OCI-LY1 (cell line): ENCODE data around the gene NRDC.

ENCODE experiments used
- H2AFZ ChIP-seq: fragments of 200-600 bp; sonication (generic), shearing (Covaris generic); 2 replicates; pipeline ENCODE4 v1.6.0; 2014; ENCODE audit warnings: antibody characterized with exemption, mild to moderate bottlenecking, low read length
- H3F3A ChIP-seq: fragments of 200-600 bp; sonication (generic), shearing (Covaris generic); 2 replicates; pipeline ENCODE4 v1.6.0; 2014; ENCODE audit warnings: mild to moderate bottlenecking, antibody characterized with exemption, low read length, moderate library complexity; ENCODE audit not compliant: insufficient read depth
- H3K27ac ChIP-seq: fragments of 200-600 bp; sonication (generic); 2 replicates; pipeline ENCODE4 v1.5.1; 2014; ENCODE audit warnings: low read length, mixed run types, mild to moderate bottlenecking, low read depth; ENCODE audit not compliant: poor library complexity, severe bottlenecking
- H3K27me3 ChIP-seq: fragments of 200-600 bp; sonication (generic); 2 replicates; pipeline ENCODE4 v1.6.0; 2014; ENCODE audit warnings: antibody characterized with exemption, mild to moderate bottlenecking, low read length, moderate library complexity; ENCODE audit not compliant: insufficient read depth
- H3K36me3 ChIP-seq: fragments of 200-600 bp; sonication (generic); 2 replicates; pipeline ENCODE4 v1.6.1; 2014; ENCODE audit warnings: mild to moderate bottlenecking, antibody characterized with exemption, low read length, moderate library complexity, mixed read lengths; ENCODE audit not compliant: insufficient read depth
- H3K4me1 ChIP-seq: fragments of 200-600 bp; sonication (generic); 2 replicates; pipeline ENCODE4 v1.5.1; 2014; ENCODE audit warnings: mild to moderate bottlenecking, low read length, moderate library complexity; ENCODE audit not compliant: insufficient read depth, severe bottlenecking
- H3K4me2 ChIP-seq: fragments of 200-600 bp; sonication (generic), shearing (Covaris generic); 2 replicates; pipeline ENCODE4 v1.6.1; 2014; ENCODE audit warnings: low read length
- H3K4me3 ChIP-seq: fragments of 200-600 bp; sonication (generic); 2 replicates; pipeline ENCODE4 v1.5.1; 2014; ENCODE audit warnings: low read length, low read depth, mild to moderate bottlenecking, mixed read lengths; ENCODE audit not compliant: poor library complexity, severe bottlenecking
- H3K79me2 ChIP-seq: fragments of 200-600 bp; shearing (Covaris generic); 2 replicates; pipeline ENCODE4 v1.6.1; 2016; ENCODE audit warnings: mixed run types, low read length, mixed read lengths; ENCODE audit not compliant: insufficient read depth
- H3K9ac ChIP-seq: fragments of 200-600 bp; sonication (generic), shearing (Covaris generic); 2 replicates; pipeline ENCODE4 v1.6.1; 2014; ENCODE audit warnings: mild to moderate bottlenecking, low read length, mixed read lengths
- H3K9me2 ChIP-seq: fragments of 200-600 bp; sonication (generic), shearing (Covaris generic); 2 replicates; pipeline ENCODE4 v1.6.1; 2014; ENCODE audit warnings: low read depth, mild to moderate bottlenecking, low read length, mixed read lengths
- H3K9me3 ChIP-seq: fragments of 200-600 bp; shearing (Covaris generic); 2 replicates; pipeline ENCODE4 v1.6.1; 2014; ENCODE audit warnings: low read length, mixed read lengths
- H4K20me1 ChIP-seq: fragments of 200-600 bp; sonication (generic), shearing (Covaris generic); 2 replicates; pipeline ENCODE4 v1.6.0; 2016; ENCODE audit warnings: mild to moderate bottlenecking, low read length; ENCODE audit not compliant: insufficient read depth
- CTCF ChIP-seq: fragments of 200-600 bp; sonication (generic), shearing (Covaris generic); IDR thresholded peaks from 2 replicates; pipeline ENCODE4 v1.5.1; 2017; ENCODE audit warnings: mild to moderate bottlenecking, antibody characterized with exemption, low read length, moderate library complexity, mixed read lengths
- EZH2 ChIP-seq: fragments of 200-600 bp; sonication (generic), shearing (Covaris generic); IDR thresholded peaks from 2 replicates; pipeline ENCODE4 v1.8.0; 2017; ENCODE audit warnings: borderline replicate concordance, mixed run types, mild to moderate bottlenecking, antibody characterized with exemption, low read length, moderate library complexity, mixed read lengths

The NRDC gene

GRCh38 chr1:51850420-51851223, 27.9 kb downstream of the NRDC start:
- no peak for TF ChIP-seq CTCF
- no peak for TF ChIP-seq EZH2
- no peaks in the 10 kb centered on the region for H4K20me1 ChIP-seq
- H3K36me3 ChIP-seq, result peaks cover 24% of the 10 kb centered on the region
- H3K4me3 ChIP-seq, result no peak overlapping the region
- no peak overlapping the region for H3K9ac ChIP-seq
- no peaks in the 10 kb centered on the region for H3K9me3 ChIP-seq
- H3K4me1 ChIP-seq, result no peaks in the 10 kb centered on the region
- H3K9me2 ChIP-seq, result no peaks in the 10 kb centered on the region
- no peaks in the 10 kb centered on the region for H3K27me3 ChIP-seq
- H3K4me2 ChIP-seq, result no peak overlapping the region
- no peak overlapping the region for H2AFZ ChIP-seq
- no peaks in the 10 kb centered on the region for H3F3A ChIP-seq
- H3K27ac ChIP-seq, result no peak overlapping the region
- no peaks in the 10 kb centered on the region for H3K79me2 ChIP-seq

GRCh38 chr1:51847294-51847920, 31.1 kb downstream of the NRDC start:
- H3K79me2 ChIP-seq, result 0 out of 2 replicates have a peak, but pooled peaks cover 3% of the 10 kb centered on the region
- peaks cover 12% of the 10 kb centered on the region; the same call in 1 of the 2 replicates for H3K36me3 ChIP-seq

GRCh38 chr1:51843948-51844347, 34.6 kb downstream of the NRDC start:
- no peak overlapping the region for H3K4me3 ChIP-seq
- no peak overlapping the region for H3K4me2 ChIP-seq
- H3K27ac ChIP-seq, result no peak overlapping the region

More at GRCh38 chr1:51847294-51847920, 31.1 kb downstream of the NRDC start:
- Histone ChIP-seq H3F3A (no peaks in the 10 kb centered on the region), H3K27ac (no peak overlapping the region), H3K4me3 (no peak overlapping the region), H3K4me1 (no peaks in the 10 kb centered on the region), H4K20me1 (no peaks in the 10 kb centered on the region), H2AFZ (no peak overlapping the region), H3K9me2 (no peaks in the 10 kb centered on the region), H3K27me3 (no peaks in the 10 kb centered on the region), H3K9ac (no peak overlapping the region), H3K4me2 (no peak overlapping the region), H3K9me3 (no peaks in the 10 kb centered on the region)
- TF ChIP-seq EZH2, result no peak
- TF ChIP-seq CTCF, result no peak

More at GRCh38 chr1:51843948-51844347, 34.6 kb downstream of the NRDC start:
- Histone ChIP-seq H3K9ac (no peak overlapping the region), H3F3A (peaks cover 3% of the 10 kb centered on the region; the same call in 1 of the 2 replicates), H3K4me1 (no peaks in the 10 kb centered on the region), H3K36me3 (peaks cover 28% of the 10 kb centered on the region), H3K79me2 (0 out of 2 replicates have a peak, but pooled peaks cover 3% of the 10 kb centered on the region), H4K20me1 (no peaks in the 10 kb centered on the region), H3K9me2 (no peaks in the 10 kb centered on the region), H3K27me3 (no peaks in the 10 kb centered on the region), H3K9me3 (no peaks in the 10 kb centered on the region), H2AFZ (no peak overlapping the region)
- TF ChIP-seq EZH2, result no peak
- no peak for TF ChIP-seq CTCF
